Stimulated activated CD4-positive, alpha-beta T cell treated with anti-CD3 and anti-CD28 coated beads, Interleukin-1b, Interleukin-23, amount 100 ng/mL, for 4 hours (primary cell): ENCODE measurements around the gene PLCL1.
A peak's percentile ranks its signal among the peaks of the same experiment; 100 is the strongest.

Experiments
- DNase-seq, 2 donors: peaks; one replicate each; pipeline ENCODE4 v3.0.0-alpha.2; 2020; ENCODE audit warnings: low read depth in 2 of 2

The PLCL1 gene

GRCh38 chr2:198114064-198114463 is 309.7 kb downstream of the PLCL1 start:
- no peak for DNase-seq

- DNase-seq, result no peak
Measured at GRCh38 chr2:198115201-198115600, 310.8 kb downstream of the PLCL1 start.

- no peak for DNase-seq
Measured at GRCh38 chr2:198116756-198117155, 312.4 kb downstream of the PLCL1 start.

- DNase-seq, result no peak
Measured at GRCh38 chr2:198117406-198118041, 313.1 kb downstream of the PLCL1 start.

- peak; percentile 25 to 30 for DNase-seq
Measured at GRCh38 chr2:198127627-198128026, 323.2 kb downstream of the PLCL1 start.

- DNase-seq, result no peak
Measured at GRCh38 chr2:198129609-198130008, 325.2 kb downstream of the PLCL1 start.

GRCh38 chr2:198134293-198134955 is 330.0 kb downstream of the PLCL1 start:
- no peak for DNase-seq

- no peak for DNase-seq
Measured at GRCh38 chr2:198135481-198135934, 331.1 kb downstream of the PLCL1 start.

- no peak for DNase-seq
Measured at GRCh38 chr2:198136142-198136541, 331.7 kb downstream of the PLCL1 start.

- DNase-seq, result no peak
Measured at GRCh38 chr2:198137733-198138132, 333.3 kb downstream of the PLCL1 start.

GRCh38 chr2:198141726-198142125 is 337.3 kb downstream of the PLCL1 start:
- no peak for DNase-seq

GRCh38 chr2:198143156-198143555 is 338.8 kb downstream of the PLCL1 start:
- no peak for DNase-seq

- DNase-seq, result no peak
Measured at GRCh38 chr2:198143793-198144192, 339.4 kb downstream of the PLCL1 start.

- DNase-seq, result no peak
Measured at GRCh38 chr2:198144660-198145059, 340.3 kb downstream of the PLCL1 start.

- no peak for DNase-seq
Measured at GRCh38 chr2:198146346-198146940, 342.1 kb downstream of the PLCL1 start.

GRCh38 chr2:198157314-198157713 is 352.9 kb downstream of the PLCL1 start:
- DNase-seq, result no peak

GRCh38 chr2:198161151-198161550 is 356.8 kb downstream of the PLCL1 start:
- DNase-seq, result no peak

- no peak for DNase-seq
Measured at GRCh38 chr2:198162276-198162675, 357.9 kb downstream of the PLCL1 start.

GRCh38 chr2:198164843-198165242 is 360.4 kb downstream of the PLCL1 start:
- DNase-seq, result no peak

- no peak for DNase-seq
Measured at GRCh38 chr2:198165289-198165688, 360.9 kb downstream of the PLCL1 start.

GRCh38 chr2:198167346-198167745 is 363.0 kb downstream of the PLCL1 start:
- no peak for DNase-seq

- no peak for DNase-seq
Measured at GRCh38 chr2:198168651-198169050, 364.3 kb downstream of the PLCL1 start.

- DNase-seq, result no peak
Measured at GRCh38 chr2:198173242-198173641, 368.8 kb downstream of the PLCL1 start.
